ENCODE data around the gene RPRML. TPM values are rescaled to one million over a fixed set of nuclear protein-coding genes. Genes with fewer than 3 reads are reported as not detected.

Gene RPRML
- total RNA-seq, 1 experiment from 2014 or later: 0.11 TPM

- ChIA-PET POLR2A (ENCODE audit: unreplicated experiment) (no interaction called here), CTCF (interaction anchor here (0.6 kb wide), 1 partner anchor 788 kb away, joined by 8 read pairs; no protein-coding TSS in a partner anchor)
- Histone ChIP-seq H3K9me2 (replicated peaks; ENCODE audit: low read length) (no peaks in the 10 kb centered on the region), H3K4me2 (ENCODE audit: low read length) (no peak overlapping the region), H3K79me2 (ENCODE audit: low read length) (no peaks in the 10 kb centered on the region), H3K9ac (ENCODE audit: low read length) (no peak overlapping the region), H3K4me1 (ENCODE audit: insufficient read depth, low read length) (peaks cover 8% of the 10 kb centered on the region; the same call in 1 of the 2 replicates), H2AFZ (ENCODE audit: low read length) (no peak overlapping the region), H3F3A (ENCODE audit: low read length, unreplicated experiment) (no peaks in the 10 kb centered on the region), H3K27me3 (ENCODE audit: low read length) (no peaks in the 10 kb centered on the region), H3K27ac (ENCODE audit: low read length) (no peak overlapping the region), H3K9me3 (ENCODE audit: low read length) (no peaks in the 10 kb centered on the region), H3K36me3 (ENCODE audit: low read depth, low read length) (no peaks in the 10 kb centered on the region), H4K20me1 (ENCODE audit: low read length) (no peaks in the 10 kb centered on the region), H3K4me3 (ENCODE audit: low read length) (no peak overlapping the region)
- DNase-seq (peak; percentile 82), ATAC-seq (peak; percentile 80)
- BruUV-seq (replicated peaks): no TSS peak
- intact Hi-C loops (cut with micrococcal nuclease): no loop called here
- TF ChIP-seq EZH2 (IDR thresholded peaks at IDR 0.05; ENCODE audit: low read length, unreplicated experiment): no peak
- no peak for TF ChIP-seq CTCF (conservative IDR thresholded peaks at IDR 0.05; ENCODE audit: low read depth, low read length)
- no peak for TF ChIP-seq EZH2phosphoT487 (IDR thresholded peaks at IDR 0.05; ENCODE audit: borderline replicate concordance, low read length)
These were observed 29.5 kb downstream of the RPRML start for GRCh38 chr17:46949291-46950174.

GRCh38 chr17:46948544-46948943, 30.5 kb downstream of the RPRML start:
- ChIA-PET POLR2A (ENCODE audit: unreplicated experiment) (no interaction called here), CTCF (no interaction called here)
- Histone ChIP-seq H3K4me2 (ENCODE audit: low read length) (no peak overlapping the region), H4K20me1 (ENCODE audit: low read length) (no peaks in the 10 kb centered on the region), H3F3A (ENCODE audit: low read length, unreplicated experiment) (no peaks in the 10 kb centered on the region), H3K27me3 (ENCODE audit: low read length) (no peaks in the 10 kb centered on the region), H3K27ac (ENCODE audit: low read length) (no peak overlapping the region), H3K4me1 (ENCODE audit: insufficient read depth, low read length) (peaks cover 11% of the 10 kb centered on the region; the same call in 1 of the 2 replicates), H3K79me2 (ENCODE audit: low read length) (no peaks in the 10 kb centered on the region), H3K9ac (ENCODE audit: low read length) (no peak overlapping the region), H2AFZ (ENCODE audit: low read length) (no peak overlapping the region), H3K9me3 (ENCODE audit: low read length) (no peaks in the 10 kb centered on the region), H3K9me2 (replicated peaks; ENCODE audit: low read length) (no peaks in the 10 kb centered on the region), H3K36me3 (ENCODE audit: low read depth, low read length) (no peaks in the 10 kb centered on the region), H3K4me3 (ENCODE audit: low read length) (no peak overlapping the region)
- intact Hi-C loops (cut with micrococcal nuclease): no loop called here
- no TSS peak for BruUV-seq (replicated peaks)
- no peak for ATAC-seq
- DNase-seq: no peak
- TF ChIP-seq EZH2 (IDR thresholded peaks at IDR 0.05; ENCODE audit: low read length, unreplicated experiment): no peak

GRCh38 chr17:46947216-46947615, 31.8 kb downstream of the RPRML start:
- H3K9ac ChIP-seq (ENCODE audit: low read length): no peak overlapping the region
- H3K9me3 ChIP-seq (ENCODE audit: low read length): no peaks in the 10 kb centered on the region
- intact Hi-C loops (cut with micrococcal nuclease): no loop called here
- no peaks in the 10 kb centered on the region for H3K79me2 ChIP-seq (ENCODE audit: low read length)
- CTCF ChIA-PET: no interaction called here
- H3K4me2 ChIP-seq (ENCODE audit: low read length): no peak overlapping the region
- no peaks in the 10 kb centered on the region for H3F3A ChIP-seq (ENCODE audit: low read length, unreplicated experiment)
- H3K27ac ChIP-seq (ENCODE audit: low read length): no peak overlapping the region
- H4K20me1 ChIP-seq (ENCODE audit: low read length): no peaks in the 10 kb centered on the region
- peaks cover 15% of the 10 kb centered on the region; the same call in 1 of the 2 replicates for H3K4me1 ChIP-seq (ENCODE audit: insufficient read depth, low read length)
- no peaks in the 10 kb centered on the region for H3K27me3 ChIP-seq (ENCODE audit: low read length)
- no peak for TF ChIP-seq CTCF (conservative IDR thresholded peaks at IDR 0.05; ENCODE audit: low read depth, low read length)
- DNase-seq (no peak), ATAC-seq (no peak)
- no peaks in the 10 kb centered on the region for H3K9me2 ChIP-seq (replicated peaks; ENCODE audit: low read length)
- H2AFZ ChIP-seq (ENCODE audit: low read length): no peak overlapping the region
- no peaks in the 10 kb centered on the region; the same call in 1 of the 2 replicates for H3K36me3 ChIP-seq (ENCODE audit: low read depth, low read length)
- POLR2A ChIA-PET (ENCODE audit: unreplicated experiment): interaction anchor here (0.7 kb wide), 1 partner anchor 19 kb away, joined by 3 read pairs; no protein-coding TSS in a partner anchor
- H3K4me3 ChIP-seq (ENCODE audit: low read length): no peak overlapping the region
- BruUV-seq (replicated peaks): no TSS peak

All from PC-3 (cell line).